Islet precursor cell (in vitro differentiated cells): ENCODE results near the gene INO80B.
"Not testable (repeated sequence)": the region's sequence is repeated elsewhere in the genome, so short reads cannot be mapped to it uniquely, and the experiment has no call there.

ENCODE experiments used
- DNase-seq: peaks from one replicate; pipeline ENCODE4 v3.0.0-alpha.2; 2018

The INO80B gene

GRCh38 chr2:74426181-74426758 is 28.6 kb upstream of the INO80B start:
- DNase-seq: no peak

- DNase-seq: no peak
These were observed 27.3 kb upstream of the INO80B start for GRCh38 chr2:74427551-74427950.

GRCh38 chr2:74428675-74429074 is 26.2 kb upstream of the INO80B start:
- no peak for DNase-seq

- no peak for DNase-seq
These were observed 25.1 kb upstream of the INO80B start for GRCh38 chr2:74429487-74430451.

GRCh38 chr2:74430502-74430901 is 24.4 kb upstream of the INO80B start:
- DNase-seq: no peak

GRCh38 chr2:74436111-74436805 is 18.6 kb upstream of the INO80B start:
- no peak for DNase-seq

GRCh38 chr2:74436848-74437695 is 17.8 kb upstream of the INO80B start:
- no peak for DNase-seq

GRCh38 chr2:74438248-74438647 is 16.6 kb upstream of the INO80B start:
- DNase-seq: no peak

- no peak for DNase-seq
These were observed 15.5 kb upstream of the INO80B start for GRCh38 chr2:74439373-74439772.

GRCh38 chr2:74439803-74440377 is 15.0 kb upstream of the INO80B start:
- DNase-seq: peak; percentile 78

GRCh38 chr2:74440378-74441169 is 14.3 kb upstream of the INO80B start:
- peak; percentile 98 for DNase-seq

GRCh38 chr2:74441170-74441689 is 13.7 kb upstream of the INO80B start:
- no peak for DNase-seq

- DNase-seq: peak; percentile 88
These were observed 13.0 kb upstream of the INO80B start, which contains the start of gene RTKN for GRCh38 chr2:74441690-74442482. Gene RTKN, minus strand, starts transcription at chr2:74441937. Its CDS starts 121 bp downstream, at chr2:74441816.

GRCh38 chr2:74442483-74443297 is 12.2 kb upstream of the INO80B start:
- DNase-seq: not testable (repeated sequence)

GRCh38 chr2:74444498-74445318 is 10.2 kb upstream of the INO80B start:
- DNase-seq: no peak

GRCh38 chr2:74447230-74447999 is 7.5 kb upstream of the INO80B start:
- DNase-seq: no peak

- DNase-seq: no peak
These were observed 6.1 kb upstream of the INO80B start for GRCh38 chr2:74448771-74449170.
